ENCODE measurements around the gene CD200R1. TPM values are rescaled to one million over a fixed set of nuclear protein-coding genes. Genes with fewer than 3 reads are reported as not detected.
A peak's percentile ranks its signal among the peaks of the same experiment; 100 is the strongest.

The CD200R1 gene
- total and polyA plus RNA-seq, 2 of the 13 experiments (the other 11 are each of a cell fraction or from before 2014, with no cell fraction given), result 0.04 TPM; not detected in 1

- H3K4me1 ChIP-seq (ENCODE audit: insufficient read depth, low read length), result peaks cover 24% of the 10 kb centered on the region
- ATAC-seq (no peak), FAIRE-seq (no peak), DNase-seq (ENCODE audit: low spot score) (no peak)
- peaks cover 7 to 26% of the 10 kb centered on the region in 2 experiments; a peak in 4 of 5 replicates for H3K36me3 ChIP-seq (replicated peaks in 1 of 2; ENCODE audit: control insufficient read depth in 1 of 2, insufficient read depth in 2 of 2, low read length in 2 of 2)
- peak overlapping the region; percentile 92 for H3K27ac ChIP-seq (ENCODE audit: extremely low read length, insufficient read depth, low read length)
- H3K4me3 ChIP-seq (replicated peaks in 1 of 3; ENCODE audit: insufficient read depth in 1 of 3, low read depth in 2 of 3, low read length in 3 of 3), result peak overlapping the region; percentile 84 to 97 (median 96)
- in situ Hi-C loops (cut with HindIII; ENCODE audit: extremely low pct_ligation_motif_present, low pct_unique_long_range_greater_than_20kb) (no loop called here), intact Hi-C loops (cut with micrococcal nuclease; ENCODE audit: unreplicated experiment) (loop anchor here (2.0 kb wide), 1 partner anchor 28 kb away; the partner anchor contains the start of gene GTPBP8)
- WGBS (ENCODE audit: low lambda C conversion rate), result 1% methylated on average over 13 of the region's 13 CpGs
- peak overlapping the region; percentile 88 for H3K9ac ChIP-seq (ENCODE audit: insufficient read depth, low read depth, low read length)
- no peaks in the 10 kb centered on the region for H3K9me3 ChIP-seq (ENCODE audit: low read length)
- H3K27me3 ChIP-seq (ENCODE audit: control insufficient read depth in 1 of 2, insufficient read depth in 2 of 2, low read length in 2 of 2), result no peaks in the 10 kb centered on the region; a peak in 1 of 5 replicates
- TF ChIP-seq E2F1 (CRISPR knock-in tag; IDR thresholded peaks at IDR 0.05), result peak; percentile 6; the same call in 1 of the 2 replicates
- TF ChIP-seq ZNF629 (CRISPR knock-in tag; conservative IDR thresholded peaks at IDR 0.05), result peak; percentile 63
- TF ChIP-seq CREB1 (IDR thresholded peaks at IDR 0.05), result no peak
- TF ChIP-seq CREB1 (CRISPR knock-in tag; IDR thresholded peaks at IDR 0.05), result 0 out of 2 replicates have a peak, but pooled peaks have one; percentile 10
- TF ChIP-seq HOXD1 (CRISPR knock-in tag; IDR thresholded peaks at IDR 0.05), result no peak
- BruUV-seq (replicated peaks), result TSS peak; percentile 48
- H2AFZ ChIP-seq (ENCODE audit: low read length), result no peak overlapping the region
- POLR2A ChIA-PET, result interaction anchor here (0.7 to 2.6 kb wide), 9 partner anchors 9 to 727 kb away, joined by 3 to 61 read pairs (median 4); partner anchors contain the start of genes ATG3, GTPBP8 and SLC35A5
- H3K4me2 ChIP-seq (ENCODE audit: low read depth, low read length), result peak overlapping the region; percentile 84
- H4K20me1 ChIP-seq (ENCODE audit: insufficient read depth, low read length), result no peaks in the 10 kb centered on the region
- CTCF ChIA-PET (ENCODE audit: low intra/inter-chr PET ratio, low total read pairs), result no interaction called here
- peaks cover 41% of the 10 kb centered on the region for H3K79me2 ChIP-seq (ENCODE audit: insufficient read depth, low read length)
These were observed 43.8 kb upstream of the CD200R1 start for GRCh38 chr3:113018536-113019181.

- H3K4me1 ChIP-seq (ENCODE audit: insufficient read depth, low read length), result peaks cover 13% of the 10 kb centered on the region
- H3K27ac ChIP-seq (ENCODE audit: extremely low read length, insufficient read depth, low read length), result no peak overlapping the region
- H3K27me3 ChIP-seq (ENCODE audit: control insufficient read depth in 1 of 2, insufficient read depth in 2 of 2, low read length in 2 of 2), result no peaks in the 10 kb centered on the region; a peak in 1 of 5 replicates
- H3K4me2 ChIP-seq (ENCODE audit: low read depth, low read length), result no peak overlapping the region
- ATAC-seq (no peak), FAIRE-seq (no peak), DNase-seq (ENCODE audit: low spot score) (no peak)
- CTCF ChIA-PET (ENCODE audit: low intra/inter-chr PET ratio, low total read pairs), result no interaction called here
- POLR2A ChIA-PET, result interaction anchor here (1.5 kb wide), 1 partner anchor 22 kb away, joined by 3 read pairs; the partner anchor contains the start of gene GTPBP8
- no peak overlapping the region for H3K9ac ChIP-seq (ENCODE audit: insufficient read depth, low read depth, low read length)
- peaks cover 9 to 64% of the 10 kb centered on the region in 2 experiments for H3K36me3 ChIP-seq (replicated peaks in 1 of 2; ENCODE audit: control insufficient read depth in 1 of 2, insufficient read depth in 2 of 2, low read length in 2 of 2)
- in situ Hi-C loops (cut with HindIII; ENCODE audit: extremely low pct_ligation_motif_present, low pct_unique_long_range_greater_than_20kb), result no loop called here
- no peak overlapping the region for H3K4me3 ChIP-seq (replicated peaks in 1 of 3; ENCODE audit: insufficient read depth in 1 of 3, low read depth in 2 of 3, low read length in 3 of 3)
- H4K20me1 ChIP-seq (ENCODE audit: insufficient read depth, low read length), result no peaks in the 10 kb centered on the region; the same call in 1 of the 2 replicates
- H3K79me2 ChIP-seq (ENCODE audit: insufficient read depth, low read length), result peaks cover 43% of the 10 kb centered on the region
- intact Hi-C loops (cut with micrococcal nuclease; ENCODE audit: unreplicated experiment), result no loop called here
- no peaks in the 10 kb centered on the region for H3K9me3 ChIP-seq (ENCODE audit: low read length)
- H2AFZ ChIP-seq (ENCODE audit: low read length), result no peak overlapping the region
- BruUV-seq (replicated peaks), result no TSS peak
- TF ChIP-seq MIER2 (CRISPR knock-in tag; IDR thresholded peaks at IDR 0.05) (no peak), CC2D1A (CRISPR knock-in tag; IDR thresholded peaks at IDR 0.05) (no peak), TIGD3 (CRISPR knock-in tag; IDR thresholded peaks at IDR 0.05; ENCODE audit: borderline replicate concordance) (no peak), ZNF235 (CRISPR knock-in tag; IDR thresholded peaks at IDR 0.05; ENCODE audit: borderline replicate concordance) (no peak), ZNF619 (CRISPR knock-in tag; IDR thresholded peaks at IDR 0.05) (no peak), ZNF639 (CRISPR knock-in tag; conservative IDR thresholded peaks at IDR 0.05) (no peak), MTA3 (CRISPR knock-in tag; IDR thresholded peaks at IDR 0.05) (no peak), CENPBD1 (CRISPR knock-in tag; IDR thresholded peaks at IDR 0.05; ENCODE audit: borderline replicate concordance, low read depth) (no peak)
These were observed 38.7 kb upstream of the CD200R1 start for GRCh38 chr3:113013593-113013992.

All from HepG2 (cell line).